CD4-positive, alpha-beta T cell treated with Interleukin-15 for 4 hours (primary cell): ENCODE data around the gene WDR43.
A peak's percentile ranks its signal among the peaks of the same experiment; 100 is the strongest.

Experiments
- DNase-seq: peaks from one replicate; pipeline ENCODE4 v3.0.0-alpha.2; 2020; ENCODE audit warnings: low spot score

Gene WDR43

DNA sequence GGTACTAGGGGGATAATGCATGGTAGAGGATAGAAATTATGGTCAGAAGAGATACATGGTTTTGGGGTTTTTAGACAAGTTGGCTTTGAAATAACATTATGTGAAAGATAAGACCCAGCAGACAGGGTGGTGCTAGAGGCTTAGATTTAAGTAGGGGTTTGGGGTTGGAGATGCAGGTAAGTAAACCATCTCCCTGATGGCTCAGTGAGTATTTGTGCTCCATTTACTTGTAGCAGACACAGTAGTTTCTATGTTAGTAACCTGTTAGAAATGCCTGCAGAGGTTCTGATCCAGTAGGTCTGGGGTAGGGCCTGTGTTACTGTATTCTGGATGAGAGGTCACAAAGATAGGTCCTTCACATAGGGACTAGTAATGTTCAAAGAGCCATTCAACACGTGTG lies 13.7 kb downstream of the WDR43 start:
- no peak for DNase-seq

DNA sequence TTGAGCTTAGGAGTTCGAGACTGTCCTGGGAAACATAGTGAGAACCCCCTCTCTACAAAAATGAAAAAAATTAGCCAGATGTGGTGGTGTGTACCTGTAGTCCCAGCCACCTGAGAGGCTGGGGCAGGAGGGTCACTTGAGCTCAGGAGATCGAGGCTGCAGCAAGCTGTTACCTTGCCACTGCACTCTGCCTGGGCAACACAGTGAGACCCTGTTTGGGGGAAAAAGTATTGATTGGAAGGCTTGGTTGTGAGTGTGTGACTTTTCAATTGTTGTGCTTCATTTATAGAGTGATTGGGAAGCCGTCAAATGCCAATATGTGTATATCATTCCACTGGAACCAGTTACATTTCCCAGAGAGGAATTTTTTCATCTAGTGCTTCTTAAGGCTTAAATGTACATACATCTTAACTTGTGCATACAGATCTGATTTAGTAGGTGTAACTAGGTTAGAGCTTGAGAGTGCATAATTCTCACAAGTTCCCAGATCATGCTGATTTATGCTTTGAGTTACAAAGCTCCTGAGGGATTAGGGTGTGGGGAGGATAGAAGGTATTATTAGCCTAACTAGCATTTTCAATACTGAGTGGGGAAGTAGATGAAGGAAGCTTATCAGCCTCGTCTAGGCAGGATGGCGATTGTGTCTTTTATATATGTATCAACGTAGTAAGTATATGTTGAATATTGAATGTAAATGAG lies 15.3 kb downstream of the WDR43 start:
- no peak for DNase-seq

DNA sequence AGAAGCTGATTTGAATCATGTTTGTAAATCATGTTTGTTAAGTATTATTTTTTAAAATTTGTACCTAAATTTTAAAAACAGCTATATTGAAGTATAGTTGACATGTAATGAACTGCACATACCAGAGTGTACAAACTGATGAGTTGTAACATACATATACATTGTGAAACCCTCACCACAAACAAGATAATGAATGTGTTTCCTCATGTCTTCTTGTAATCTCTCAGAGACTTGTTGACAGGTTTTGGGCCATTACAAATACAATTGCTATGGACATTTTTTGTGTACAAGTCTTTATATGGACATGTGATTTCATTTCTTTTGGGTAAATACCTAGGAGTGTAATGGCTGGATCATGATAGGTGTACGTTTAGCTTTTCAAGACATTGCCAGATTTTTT lies 21.5 kb downstream of the WDR43 start:
- DNase-seq: no peak

- no peak for DNase-seq
Measured at GRCh38 chr2:28926847-28927246, 32.4 kb downstream of the WDR43 start.

DNA sequence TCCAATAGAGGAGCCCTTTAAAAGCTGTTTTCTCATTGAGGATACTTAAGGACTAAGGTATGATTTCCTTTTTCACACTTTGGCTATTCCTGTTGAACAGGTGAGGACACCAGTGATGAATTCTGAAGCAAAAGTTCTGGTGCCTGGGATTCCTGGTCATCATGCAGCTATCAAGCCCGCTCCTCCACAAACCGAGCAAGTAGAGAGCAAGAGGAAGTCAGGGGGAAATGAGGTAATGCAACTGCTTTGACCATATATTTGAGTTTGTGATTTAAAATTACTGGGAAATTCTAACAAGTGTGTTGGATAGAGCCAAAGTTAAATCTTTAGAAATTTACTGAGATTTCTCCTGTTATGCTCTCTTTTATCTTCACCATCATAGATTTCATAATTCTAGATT lies 33.0 kb downstream of the WDR43 start:
- DNase-seq: no peak

GRCh38 chr2:28927878-28928277 lies 33.4 kb downstream of the WDR43 start:
- DNase-seq: no peak

DNA sequence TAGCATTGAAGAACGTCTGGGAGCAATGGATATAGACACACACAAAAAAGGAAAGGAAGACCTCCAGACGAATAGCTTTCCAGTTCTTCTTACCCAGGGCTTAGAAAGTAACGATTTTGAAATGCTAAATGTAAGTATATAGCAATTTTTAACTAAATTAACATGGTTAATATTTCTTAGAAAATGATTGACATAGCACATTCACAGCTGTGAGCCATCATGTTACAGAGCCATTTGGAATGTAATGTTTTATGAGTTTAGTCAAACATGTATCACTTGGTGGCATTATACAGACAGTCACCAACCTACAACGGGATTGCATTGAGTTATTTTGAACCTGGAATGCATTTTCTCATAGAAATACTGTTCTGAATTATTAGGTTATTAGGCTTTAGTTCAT lies 35.1 kb downstream of the WDR43 start:
- DNase-seq: no peak

GRCh38 chr2:28930205-28930604 lies 35.7 kb downstream of the WDR43 start:
- DNase-seq: no peak

GRCh38 chr2:28934769-28935168 lies 40.3 kb downstream of the WDR43 start:
- no peak for DNase-seq

GRCh38 chr2:28941008-28941407 lies 46.5 kb downstream of the WDR43 start:
- DNase-seq: no peak

DNA sequence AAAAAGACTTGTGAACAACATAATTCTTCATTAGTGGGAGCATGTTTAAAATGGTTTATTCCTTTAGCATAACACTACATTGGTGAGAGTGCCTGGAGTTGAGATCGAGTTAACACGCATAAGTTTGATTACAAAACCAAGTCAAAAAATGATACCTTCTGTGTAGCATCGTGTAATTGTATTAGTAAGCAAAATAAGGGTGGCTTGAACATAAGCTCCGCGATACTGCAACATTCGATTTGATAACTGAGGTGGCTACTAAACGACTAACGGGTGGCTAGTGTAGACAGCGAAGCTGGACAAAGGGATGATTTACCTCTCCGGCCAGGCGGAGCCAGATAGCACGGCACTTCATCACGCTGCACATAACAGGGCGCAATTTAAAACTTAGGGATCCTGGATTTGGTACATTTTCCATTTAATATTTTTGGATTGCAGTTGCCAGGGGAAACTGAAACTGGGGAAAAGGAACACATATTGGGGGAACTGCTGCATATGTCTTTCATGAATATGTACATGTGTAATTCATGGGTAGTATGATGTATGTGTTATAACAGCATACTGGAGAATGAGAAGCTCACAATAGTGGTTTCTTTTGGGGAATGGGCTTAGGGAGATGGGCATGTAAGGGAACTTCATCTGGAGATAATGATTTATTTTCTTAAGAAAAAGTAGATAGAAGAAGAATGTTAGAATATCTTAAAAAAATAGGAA lies 50.2 kb downstream of the WDR43 start:
- DNase-seq: no peak

DNA sequence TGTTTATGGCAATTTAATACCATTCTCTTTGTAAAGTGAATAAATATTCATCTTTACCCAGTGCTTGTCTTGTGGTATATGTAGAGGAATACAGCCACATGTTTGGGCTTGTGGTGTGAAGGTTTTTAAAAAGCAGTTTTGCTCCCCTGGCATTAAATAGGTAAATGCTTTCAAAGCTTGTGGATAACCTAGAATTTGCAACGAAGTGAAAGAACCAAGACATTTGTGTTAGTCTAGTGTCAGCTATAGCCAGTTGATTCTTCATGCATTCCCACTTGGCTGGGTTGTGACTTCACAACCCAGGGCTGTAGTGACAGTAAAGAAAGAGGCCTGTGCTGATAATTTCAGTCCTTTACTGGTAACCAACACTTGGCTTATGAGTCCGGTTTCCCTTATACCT lies 53.7 kb downstream of the WDR43 start:
- no peak for DNase-seq

DNA sequence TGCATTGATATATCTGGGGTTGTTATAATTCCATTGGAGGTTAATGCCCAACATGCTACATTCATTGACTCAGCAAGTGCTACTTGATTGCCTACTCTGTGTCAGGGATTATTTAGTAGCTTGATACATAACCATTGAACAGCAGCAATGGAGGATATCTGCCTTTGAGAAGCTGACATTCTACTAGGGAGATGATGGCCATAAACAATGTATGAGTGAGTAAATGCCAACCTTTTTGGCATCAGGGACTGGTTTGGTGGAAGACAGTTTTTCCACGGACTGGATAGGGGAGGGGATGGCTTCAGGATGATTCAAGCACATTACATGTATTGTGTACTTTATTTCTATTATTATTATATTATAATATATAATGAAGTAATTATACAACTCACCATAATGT lies 54.7 kb downstream of the WDR43 start:
- DNase-seq: no peak

DNA sequence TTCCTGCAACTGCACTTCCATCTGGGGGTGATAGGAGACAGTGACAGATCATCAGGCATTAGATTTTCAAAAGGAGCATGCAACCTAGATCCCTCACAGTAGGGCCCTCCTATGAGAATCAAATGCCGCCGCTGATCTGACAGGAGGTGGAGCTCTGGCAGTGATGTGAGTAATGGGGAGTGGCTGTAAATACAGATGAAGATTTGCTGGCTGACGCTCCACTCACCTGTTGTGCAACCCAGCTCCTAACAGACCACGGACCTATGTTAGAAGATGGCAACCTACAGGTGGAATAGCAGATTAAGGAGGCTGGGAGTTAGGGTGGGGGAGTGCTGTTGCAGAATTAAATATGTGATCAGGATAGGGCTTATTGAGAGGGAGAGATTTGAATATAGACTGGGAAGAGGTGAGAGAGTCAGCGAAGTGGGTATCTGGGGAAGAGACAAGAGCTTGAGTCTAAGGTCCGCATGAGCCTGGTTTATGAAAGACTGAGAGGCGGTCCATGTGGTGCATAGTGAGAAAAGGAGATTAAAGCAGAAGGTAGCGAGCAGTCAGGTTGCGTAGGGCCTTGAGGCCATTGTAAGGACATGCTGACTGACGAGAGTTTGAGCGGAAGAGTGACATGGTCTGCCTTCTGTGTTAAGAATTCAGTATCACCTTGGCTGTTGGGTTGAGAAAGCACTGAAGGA lies 55.3 kb downstream of the WDR43 start:
- no peak for DNase-seq

DNA sequence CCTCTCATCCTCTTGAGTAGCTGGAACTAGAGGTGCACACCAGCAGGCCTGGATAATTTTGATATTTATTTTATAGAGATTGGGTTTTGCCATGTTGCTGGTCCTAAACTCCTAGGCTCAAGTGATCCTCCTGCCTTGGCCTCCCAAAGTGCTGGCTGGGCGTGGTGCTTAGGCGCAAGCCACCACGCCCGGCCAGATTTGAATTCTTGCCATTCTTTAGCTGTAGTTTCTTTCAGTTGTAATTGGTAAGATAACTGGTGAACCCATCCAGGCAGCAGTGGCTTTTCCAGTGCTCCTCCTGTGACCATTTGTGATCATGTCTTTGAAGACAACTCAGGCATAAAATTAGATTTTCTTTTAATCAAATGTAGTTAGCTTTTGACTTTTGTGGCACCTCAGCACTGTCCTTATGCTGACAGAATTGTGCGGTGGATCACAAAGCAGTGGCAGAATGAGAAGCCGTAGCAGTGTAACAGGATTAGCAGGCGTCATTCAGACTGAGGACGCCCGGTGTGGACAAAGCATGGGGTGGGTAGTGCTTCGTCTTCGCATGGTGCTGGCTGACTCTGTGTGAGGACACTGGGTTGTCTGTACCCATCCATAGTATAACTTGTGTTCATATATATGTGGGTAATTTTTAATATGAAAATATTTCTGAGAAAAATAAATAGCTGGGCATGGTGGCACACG lies 56.6 kb downstream of the WDR43 start:
- no peak for DNase-seq

- DNase-seq: no peak
Measured at GRCh38 chr2:28951910-28952835, 57.7 kb downstream of the WDR43 start.

DNA sequence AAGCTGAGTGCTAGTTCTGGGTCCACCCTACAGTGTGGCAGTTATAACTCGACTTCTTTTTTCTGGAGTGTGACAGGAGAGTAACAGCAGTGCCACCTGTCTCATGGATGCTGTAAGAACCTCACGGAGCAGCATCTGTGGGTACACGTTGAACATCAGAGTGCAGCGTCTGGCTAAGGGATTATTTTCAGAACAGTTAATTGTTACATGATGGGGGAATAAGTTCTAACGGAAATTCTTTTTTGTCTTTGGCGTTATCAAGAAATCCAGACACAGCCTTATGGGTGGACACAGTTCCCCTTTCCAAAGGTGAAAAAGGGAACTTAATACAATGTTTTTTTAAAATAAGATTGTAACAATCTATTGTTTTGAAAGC lies 58.4 kb downstream of the WDR43 start:
- DNase-seq: no peak

DNA sequence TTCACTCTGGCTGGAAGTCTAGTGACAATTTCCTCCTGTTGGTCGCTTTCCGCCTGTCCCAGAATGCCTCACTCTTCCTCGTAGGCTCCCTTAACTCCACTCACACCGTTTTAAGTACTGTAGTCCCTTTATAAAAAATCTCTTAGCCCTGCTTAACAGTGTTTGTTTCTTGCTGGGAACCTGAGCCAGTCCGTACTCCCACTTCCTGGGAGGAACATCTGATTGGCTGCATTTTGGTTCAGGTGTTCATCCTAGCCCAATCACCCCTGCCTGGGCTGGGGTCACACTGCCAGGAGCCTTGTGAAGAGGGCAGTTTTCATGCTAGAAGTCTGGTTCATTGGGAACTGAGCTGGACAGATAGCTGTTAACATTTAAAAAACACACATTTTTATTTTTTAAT lies 61.0 kb downstream of the WDR43 start:
- DNase-seq: no peak

DNA sequence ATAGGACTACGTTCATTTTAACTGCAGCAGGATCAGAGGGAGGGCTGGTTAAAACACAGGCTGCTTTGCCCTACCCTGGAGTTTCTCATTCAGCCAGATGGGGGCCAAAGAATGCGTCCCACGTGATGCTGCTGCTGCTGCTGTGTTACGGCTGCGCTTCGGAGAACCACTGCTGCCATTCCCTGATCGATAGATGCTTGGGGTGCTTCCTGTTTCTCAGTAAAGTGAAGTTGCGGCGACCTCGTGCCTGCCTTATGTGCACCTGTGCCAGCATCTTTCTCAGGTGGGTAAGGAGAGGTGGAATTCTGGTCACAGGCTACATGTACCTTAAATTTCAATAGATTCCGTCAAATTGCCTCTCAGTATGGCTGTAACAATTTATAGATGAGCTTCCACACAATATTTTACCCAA lies 62.0 kb downstream of the WDR43 start:
- no peak for DNase-seq

DNA sequence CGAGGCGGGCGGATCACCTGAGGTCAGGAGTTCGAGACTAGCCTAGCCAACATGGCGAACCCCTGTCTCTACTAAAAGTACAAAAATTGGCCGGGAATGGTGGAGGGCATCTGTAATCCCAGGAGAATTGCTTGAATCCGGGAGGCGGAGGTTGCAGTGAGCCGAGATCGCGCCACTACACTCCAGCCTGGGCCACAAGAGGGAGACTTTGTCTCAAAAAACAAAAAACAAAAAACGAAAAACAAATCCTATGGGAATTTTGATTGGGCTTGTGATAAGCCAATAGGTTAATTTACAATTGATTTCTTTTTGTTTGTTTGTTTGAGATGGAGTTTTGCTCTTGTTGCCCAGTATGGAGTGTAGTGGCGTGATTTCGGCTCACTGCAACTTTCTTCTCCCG lies 62.4 kb downstream of the WDR43 start:
- DNase-seq: no peak

DNA sequence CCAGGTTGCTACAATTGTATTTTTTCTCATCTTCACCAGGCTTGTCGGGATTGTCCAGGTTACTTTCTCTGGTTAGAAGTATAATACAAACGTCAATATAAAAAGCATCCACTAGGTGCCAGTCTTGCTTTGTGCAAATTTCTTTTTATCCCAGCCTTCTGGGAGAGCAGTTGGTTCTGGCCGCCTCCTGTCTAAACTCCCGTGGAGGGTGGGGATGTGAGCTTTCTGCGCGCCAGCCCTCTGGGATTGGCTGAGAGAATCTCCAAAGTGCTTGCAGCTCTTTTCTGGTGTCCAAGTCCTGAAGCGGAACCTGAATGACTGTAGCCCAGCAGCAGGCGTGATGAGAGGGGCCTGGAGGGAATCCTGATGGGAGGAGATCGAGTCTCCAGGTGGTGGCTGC lies 64.2 kb downstream of the WDR43 start:
- DNase-seq: peak; percentile 67

- no peak for DNase-seq
Measured at GRCh38 chr2:28960401-28960800, 65.9 kb downstream of the WDR43 start.
